Endothelial cell of umbilical vein (primary cell): ENCODE results near the gene CIAPIN1. TPM values are rescaled to one million over a fixed set of nuclear protein-coding genes. Genes with fewer than 3 reads are reported as not detected.

Experiments used
- BruUV-seq: library from RNA; stranded (reverse); fragments of 400-500 nt; replicated peaks from 2 replicates; lab custom pipeline; 2021; lab: Mats Ljungman, UMichigan
- CTCF ChIA-PET: fragments of 300-600, 350-600 bp; sonication (Branson Sonifier 250); formaldehyde crosslinking; loops from one replicate; lab custom pipeline; 2021; ENCODE audit warnings: antibody characterized with exemption, inconsistent platforms; lab: Charles Lee
- POLR2A ChIA-PET: fragments of 300-600, 350-600 bp; sonication (Branson Sonifier 250); formaldehyde crosslinking; loops from one replicate; lab custom pipeline; 2021; ENCODE audit warnings: antibody characterized with exemption, inconsistent platforms; lab: Charles Lee
- DNase-seq: peaks from one replicate; pipeline ENCODE4 v3.0.0-alpha.2; 2011; ENCODE audit warnings: low read depth, low spot score
- FAIRE-seq: peaks from 2 replicates; lab custom pipeline; 2011; peaks lifted over from hg19 to GRCh38; lab: Jason Lieb, UNC
- H2AFZ ChIP-seq: 2 replicates; pipeline ENCODE4 v1.6.0; 2012; ENCODE audit warnings: low read depth, low read length, control low read depth, inconsistent platforms
- H3K27ac ChIP-seq: 2 replicates; pipeline ENCODE4 v1.5.1; 2011; ENCODE audit warnings: low read depth, mild to moderate bottlenecking, control low read depth, low read length, moderate library complexity; ENCODE audit not compliant: insufficient read depth
- H3K27me3 ChIP-seq, 2 experiments: 2 replicates each; pipeline versions ENCODE4 v1.6.0 to v1.6.1; 2011; ENCODE audit warnings: low read length in 2 of 2, mixed read lengths in 1 of 2; ENCODE audit not compliant: control insufficient read depth in 2 of 2, insufficient read depth in 2 of 2
- H3K36me3 ChIP-seq, 2 experiments: 2 replicates in 1 of 2; 3 replicates in 1 of 2; pipeline ENCODE4 v1.5.1; 2011; ENCODE audit warnings: low read length in 2 of 2, mild to moderate bottlenecking in 1 of 2, moderate library complexity in 1 of 2; ENCODE audit not compliant: control insufficient read depth in 2 of 2, insufficient read depth in 2 of 2; ENCODE audit errors: extremely low read depth in 1 of 2
- H3K4me1 ChIP-seq: 3 replicates; pipeline ENCODE4 v1.5.1; 2011; ENCODE audit warnings: mild to moderate bottlenecking, low read length; ENCODE audit not compliant: control insufficient read depth, insufficient read depth; ENCODE audit errors: extremely low read depth
- H3K4me2 ChIP-seq: 2 replicates; pipeline ENCODE4 v1.6.1; 2011; ENCODE audit warnings: low read length, control low read depth, mixed read lengths; ENCODE audit not compliant: insufficient read depth
- H3K4me3 ChIP-seq, 3 experiments: fragments of 200-600 bp in 1 of 3; sonication (generic), shearing (Covaris generic) in 1 of 3; replicated peaks in 1 of 3; 2 replicates each; pipeline ENCODE4 v1.5.1; 2011 to 2016; ENCODE audit warnings: control low read depth in 3 of 3, low read length in 3 of 3, mild to moderate bottlenecking in 2 of 3, inconsistent platforms in 1 of 3, low read depth in 1 of 3, moderate library complexity in 1 of 3; ENCODE audit not compliant: insufficient read depth in 1 of 3
- H3K79me2 ChIP-seq: 2 replicates; pipeline ENCODE4 v1.6.0; 2012; ENCODE audit warnings: low read length, inconsistent platforms; ENCODE audit not compliant: control insufficient read depth, insufficient read depth
- H3K9ac ChIP-seq: replicated peaks from 2 replicates; pipeline ENCODE3; 2011; ENCODE audit warnings: low read length, control low read depth; ENCODE audit not compliant: insufficient read depth; ENCODE audit errors: extremely low read depth
- H3K9me1 ChIP-seq: replicated peaks from 3 replicates; pipeline ENCODE4 v1.6.0; 2011; ENCODE audit warnings: mild to moderate bottlenecking, low read length; ENCODE audit not compliant: control insufficient read depth, insufficient read depth; ENCODE audit errors: extremely low read depth
- H3K9me3 ChIP-seq: replicated peaks from 2 replicates; pipeline ENCODE4 v1.5.1; 2012; ENCODE audit warnings: low read length, inconsistent platforms; ENCODE audit not compliant: control insufficient read depth, insufficient read depth
- H4K20me1 ChIP-seq: replicated peaks from 2 replicates; pipeline ENCODE3; 2011; ENCODE audit warnings: mild to moderate bottlenecking, low read length; ENCODE audit not compliant: control insufficient read depth, insufficient read depth; ENCODE audit errors: extremely low read depth
- CTCF ChIP-seq, 2 donors: IDR thresholded peaks; 1 replicate in 1 of 2; 2 replicates in 1 of 2; pipeline ENCODE4 v1.5.1; 2011; ENCODE audit warnings: low read length in 2 of 2, mild to moderate bottlenecking in 2 of 2, moderate library complexity in 2 of 2, control low read depth in 1 of 2, inconsistent platforms in 1 of 2, low read depth in 1 of 2; ENCODE audit not compliant: insufficient read depth in 1 of 2; ENCODE audit errors: extremely low read depth in 1 of 2
- EZH2 ChIP-seq: IDR thresholded peaks from 2 replicates; pipeline ENCODE4 v1.6.1; 2012; ENCODE audit warnings: borderline replicate concordance, low read depth, mild to moderate bottlenecking, moderate library complexity, low read length, inconsistent platforms; ENCODE audit not compliant: severe bottlenecking
- GATA2 ChIP-seq: IDR thresholded peaks from 2 replicates; pipeline ENCODE4 v1.7.0; 2011; ENCODE audit warnings: low read depth, mild to moderate bottlenecking, moderate library complexity, mixed read lengths, low read length; ENCODE audit not compliant: insufficient read length, insufficient read depth
- JUN ChIP-seq: IDR thresholded peaks from 2 replicates; pipeline ENCODE4 v1.6.1; 2011; ENCODE audit warnings: borderline replicate concordance, low read depth; ENCODE audit not compliant: insufficient read length, insufficient read depth
- dilution Hi-C: fragments of 300-500 bp; cut with MboI; formaldehyde crosslinking; loops from one replicate; pipeline ENCODE4 v1.15.0; 2019; ENCODE audit warnings: low sequenced_read_pairs; ENCODE audit not compliant: extremely low pct_ligation_motif_present
- intact Hi-C: fragments of 100-400 bp; cut with micrococcal nuclease; formaldehyde crosslinking; loops from one replicate; pipeline ENCODE4 v1.10.0; 2022
- polyA plus RNA-seq, 4 experiments: library from polyadenylated mRNA; depleted of rRNA in 3 of 4; stranded (reverse) in 3 of 4; unstranded in 1 of 4; fragments of >200 nt; gene quantifications; 2 replicates each; pipeline versions ENCODE4 v1.2.1 to v1.2.3, GENCODE V29; 2011 to 2012; ENCODE audit warnings: missing spikeins in 1 of 4
- total RNA-seq: library from RNA; stranded (reverse); gene quantifications from 2 replicates; pipeline ENCODE4 v1.2.3, GENCODE V29; 2021

The CIAPIN1 gene
- total and polyA plus RNA-seq, 2 donors (not counting 3 experiments of a cell fraction or from before 2014, with no cell fraction given): 74.6 to 77.9 TPM

DNA sequence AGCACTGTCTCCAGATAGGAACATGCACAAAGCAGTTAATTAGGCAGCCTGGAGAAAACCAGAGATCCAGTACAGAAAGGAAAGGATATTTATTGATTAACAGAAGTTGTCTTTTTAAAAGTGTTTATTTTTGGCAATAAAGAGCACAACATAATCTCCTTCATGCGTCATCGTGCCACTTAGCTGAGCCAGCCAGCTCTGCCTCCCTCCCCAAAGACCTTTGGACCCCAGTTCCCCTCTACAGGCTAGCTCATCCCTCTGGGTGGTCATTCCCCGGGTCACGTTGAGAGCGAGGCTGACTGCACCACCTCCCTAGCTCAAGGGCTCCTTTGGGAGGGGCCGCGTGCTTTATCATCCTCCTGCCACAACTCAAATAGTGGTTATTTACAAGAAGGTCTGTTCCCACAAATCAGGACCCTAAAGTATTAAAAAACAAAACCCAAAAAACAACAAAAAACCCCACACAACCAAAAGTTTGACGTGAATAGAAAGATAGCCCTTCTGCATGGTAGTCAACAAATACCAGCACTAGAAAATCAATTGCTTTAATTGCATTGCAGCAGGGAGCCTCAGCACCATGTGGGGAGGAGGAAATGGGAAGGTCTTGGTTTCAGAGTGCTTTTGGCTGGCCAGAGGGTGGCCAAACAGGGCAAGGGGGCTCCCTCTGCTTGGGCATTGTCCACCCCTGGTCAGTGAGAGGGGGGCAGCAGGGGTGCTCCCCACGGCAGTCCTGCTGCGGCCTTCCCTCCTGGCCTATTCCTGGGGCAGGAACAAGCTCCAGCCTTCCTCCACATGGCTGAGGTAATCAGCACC is 24.9 kb upstream of the CIAPIN1 start:
- Histone ChIP-seq H2AFZ (no peak overlapping the region), H3K9me1 (no peaks in the 10 kb centered on the region), H3K4me2 (no peak overlapping the region), H4K20me1 (no peaks in the 10 kb centered on the region), H3K4me1 (peaks cover 17% of the 10 kb centered on the region), H3K27me3 (no peaks in the 10 kb centered on the region), H3K27ac (no peak overlapping the region), H3K79me2 (no peaks in the 10 kb centered on the region), H3K36me3 (peaks cover 13 to 50% of the 10 kb centered on the region in 2 experiments), H3K4me3 (no peak overlapping the region), H3K9ac (no peak overlapping the region), H3K9me3 (no peaks in the 10 kb centered on the region)
- ChIA-PET CTCF (interaction anchor here (1.7 to 4.8 kb wide), 3 partner anchors 9 to 47 kb away, joined by 10 to 25 read pairs (median 17); partner anchors contain the start of gene POLR2C), POLR2A (no interaction called here)
- intact Hi-C loops (loop anchor here (10.0 kb wide), 1 partner anchor 173 kb away; no protein-coding TSS in a partner anchor), dilution Hi-C loops (no loop called here)
- no peak for TF ChIP-seq GATA2
- no peak for TF ChIP-seq CTCF (IDR thresholded peaks at IDR 0.05; ENCODE audit: extremely low read depth in 1 of 2, insufficient read depth in 1 of 2, low read depth in 1 of 2, low read length in 2 of 2)
- no peak for TF ChIP-seq EZH2
- TF ChIP-seq JUN: no peak
- FAIRE-seq (no peak), DNase-seq (no peak)
- no TSS peak for BruUV-seq
